NT2/D1 (cell line): Measurements from ENCODE around the gene COL1A1.

Experiments
- SUZ12 ChIP-seq: IDR thresholded peaks from 2 replicates; pipeline ENCODE4 v1.6.1; 2011; ENCODE audit not compliant: insufficient read length, insufficient read depth; ENCODE audit errors: extremely low read depth
- ZNF274 ChIP-seq: IDR thresholded peaks from 2 replicates; pipeline ENCODE4 v1.6.1; 2011; ENCODE audit warnings: mild to moderate bottlenecking, low read depth, low read length

- TF ChIP-seq ZNF274 = no peak
- TF ChIP-seq SUZ12 = no peak
These were observed 38.5 kb upstream of the COL1A1 start for GRCh38 chr17:50239937-50240336.
